Gastroesophageal sphincter (tissue), 4 donors: Measurements from ENCODE around the gene SRSF8. TPM values are rescaled to one million over a fixed set of nuclear protein-coding genes. Genes with fewer than 3 reads are reported as not detected.

Source experiments
- ATAC-seq: fragments of 150-250 bp; one replicate; pipeline ENCODE4 v1.9.1; 2016; ENCODE audit warnings: mild to moderate bottlenecking, moderate library complexity
- H3K27ac ChIP-seq, 4 donors: fragments of 200-600 bp; sonication (generic) in 3 of 4; 1 replicate in 3 of 4; 2 replicates in 1 of 4; pipeline ENCODE4 v1.5.1; 2016 to 2019
- H3K27me3 ChIP-seq: fragments of 200-600 bp; sonication (generic); one replicate; pipeline ENCODE4 v1.5.1; 2019
- H3K36me3 ChIP-seq, 2 donors: fragments of 200-600 bp; sonication (generic); one replicate each; pipeline ENCODE4 v1.5.1; 2019; ENCODE audit warnings: control low read depth in 1 of 2
- H3K4me1 ChIP-seq, 3 donors: fragments of 200-600 bp; sonication (generic); 1 replicate in 2 of 3; 2 replicates in 1 of 3; pipeline ENCODE4 v1.5.1; 2016 to 2019; ENCODE audit warnings: control low read depth in 2 of 3
- H3K4me3 ChIP-seq, 2 donors: fragments of 200-600 bp; sonication (generic); one replicate each; pipeline ENCODE4 v1.5.1; 2019; ENCODE audit warnings: mild to moderate bottlenecking in 1 of 2, moderate library complexity in 1 of 2
- H3K9me3 ChIP-seq, 3 donors: fragments of 200-600 bp; sonication (generic); one replicate each; pipeline ENCODE4 v1.5.1; 2017 to 2019; ENCODE audit warnings: control low read depth in 2 of 3
- CTCF ChIP-seq, 4 experiments: fragments of 200-600 bp in 2 of 4; fragments of 450-650 bp in 2 of 4; sonication (generic) in 1 of 4; IDR thresholded peaks; one replicate each; pipeline ENCODE4 v1.5.1; 2017 to 2019; ENCODE audit warnings: antibody characterized with exemption in 4 of 4, mild to moderate bottlenecking in 2 of 4, moderate library complexity in 2 of 4
- EP300 ChIP-seq: sonication (generic); formaldehyde crosslinking; IDR thresholded peaks from one replicate; pipeline ENCODE4 v1.6.1; 2017; ENCODE audit warnings: antibody characterized with exemption, mild to moderate bottlenecking
- POLR2A ChIP-seq, 2 donors: fragments of 450-650 bp; IDR thresholded peaks; one replicate each; pipeline ENCODE4 v1.6.1; 2017; ENCODE audit warnings: antibody characterized with exemption in 2 of 2, mild to moderate bottlenecking in 2 of 2, moderate library complexity in 1 of 2
- POLR2AphosphoS5 ChIP-seq: sonication (generic); formaldehyde crosslinking; IDR thresholded peaks from one replicate; pipeline ENCODE4 v1.6.1; 2017; ENCODE audit warnings: antibody characterized with exemption
- WGBS, 2 donors: methylation state at CpG; one replicate each; pipeline ENCODE4 v1.1.5; 2018; ENCODE audit warnings: low coverage in 1 of 2; 5-methylcytosine and 5-hydroxymethylcytosine counted together
- total RNA-seq, 4 donors: library from RNA; depleted of rRNA; stranded (reverse); fragments of >200 nt; gene quantifications; one replicate each; pipeline ENCODE4 v1.1.0, GENCODE V29; 2016

SRSF8 gene
- total RNA-seq, 4 donors from 2014 or later: 28.6 to 34.9 (median 33.0) TPM

- TF ChIP-seq EP300: no peak
- no peak for TF ChIP-seq POLR2AphosphoS5
- no peak for TF ChIP-seq CTCF (IDR thresholded peaks at IDR 0.05)
- TF ChIP-seq POLR2A (IDR thresholded peaks at IDR 0.05): no peak
- no peak for ATAC-seq
- Histone ChIP-seq H3K27ac (no peak overlapping the region), H3K27me3 (no peaks in the 10 kb centered on the region), H3K9me3 (no peaks in the 10 kb centered on the region), H3K36me3 (no peaks in the 10 kb centered on the region), H3K4me1 (peaks cover 0 to 35% (median 18%) of the 10 kb centered on the region in 3 donors), H3K4me3 (no peak overlapping the region)
- WGBS, 2 donors: 80% methylated on average over 1 of the region's 1 CpG; no CpG with 5 or more reads in 1 of the 2 donors
These were observed 11.8 kb downstream of the SRSF8 start for GRCh38 chr11:95078526-95078925.

- Histone ChIP-seq H3K4me3 (no peak overlapping the region), H3K27ac (peak overlapping the region in 2 of 4 donors; percentile 28 to 53), H3K9me3 (no peaks in the 10 kb centered on the region), H3K36me3 (no peaks in the 10 kb centered on the region), H3K4me1 (peaks cover 0 to 15% (median 7%) of the 10 kb centered on the region in 3 donors), H3K27me3 (no peaks in the 10 kb centered on the region)
- no peak for TF ChIP-seq POLR2A (IDR thresholded peaks at IDR 0.05)
- no peak for TF ChIP-seq EP300
- no peak for TF ChIP-seq POLR2AphosphoS5
- TF ChIP-seq CTCF (IDR thresholded peaks at IDR 0.05): no peak
- no peak for ATAC-seq
- 89 to 100% methylated on average over 1 to 3 of the region's 5 CpGs for WGBS, 2 donors
These were observed 14.3 kb downstream of the SRSF8 start for GRCh38 chr11:95081010-95081409.

GRCh38 chr11:95081412-95081811 is 14.7 kb downstream of the SRSF8 start:
- TF ChIP-seq EP300: no peak
- TF ChIP-seq POLR2AphosphoS5: peak; percentile 23
- TF ChIP-seq POLR2A (IDR thresholded peaks at IDR 0.05): no peak
- no peak for TF ChIP-seq CTCF (IDR thresholded peaks at IDR 0.05)
- 38 to 43% methylated on average over 2 to 3 of the region's 4 CpGs for WGBS, 2 donors
- Histone ChIP-seq H3K27me3 (no peaks in the 10 kb centered on the region), H3K9me3 (no peaks in the 10 kb centered on the region), H3K27ac (peak overlapping the region in 3 of 4 donors; percentile 53 to 66 (median 63)), H3K4me3 (no peak overlapping the region), H3K4me1 (peaks cover 0 to 11% (median 4%) of the 10 kb centered on the region in 3 donors), H3K36me3 (no peaks in the 10 kb centered on the region)
- peak; percentile 73 for ATAC-seq

- no peaks in the 10 kb centered on the region for H3K9me3 ChIP-seq
- H3K4me3 ChIP-seq: no peak overlapping the region
- no peak for ATAC-seq
- H3K36me3 ChIP-seq: no peaks in the 10 kb centered on the region
- H3K27ac ChIP-seq: peak overlapping the region in 3 of 4 donors; percentile 53 to 66 (median 63)
- peaks cover 0 to 7% (median 0%) of the 10 kb centered on the region in 3 donors for H3K4me1 ChIP-seq
- TF ChIP-seq EP300 (no peak), POLR2A (IDR thresholded peaks at IDR 0.05) (no peak), CTCF (IDR thresholded peaks at IDR 0.05) (no peak), POLR2AphosphoS5 (no peak)
- WGBS, 2 donors: 79 to 100% methylated on average over 1 to 2 of the region's 2 CpGs
- H3K27me3 ChIP-seq: no peaks in the 10 kb centered on the region
These were observed 15.9 kb downstream of the SRSF8 start for GRCh38 chr11:95082576-95083001.

GRCh38 chr11:95084509-95084908 is 17.8 kb downstream of the SRSF8 start:
- Histone ChIP-seq H3K9me3 (no peaks in the 10 kb centered on the region), H3K36me3 (no peaks in the 10 kb centered on the region), H3K4me1 (peaks cover 0 to 19% (median 0%) of the 10 kb centered on the region in 3 donors), H3K27ac (no peak overlapping the region), H3K4me3 (no peak overlapping the region), H3K27me3 (no peaks in the 10 kb centered on the region)
- TF ChIP-seq POLR2AphosphoS5 (no peak), POLR2A (IDR thresholded peaks at IDR 0.05) (no peak), CTCF (IDR thresholded peaks at IDR 0.05) (no peak), EP300 (no peak)
- ATAC-seq: no peak
